Endothelial cell of umbilical vein (primary cell): ENCODE measurements around the gene SOX21. TPM values are rescaled to one million over a fixed set of nuclear protein-coding genes. Genes with fewer than 3 reads are reported as not detected.
"Not testable (repeated sequence)": the region's sequence is repeated elsewhere in the genome, so short reads cannot be mapped to it uniquely, and the experiment has no call there.

Experiments
- BruUV-seq: library from RNA; stranded (reverse); fragments of 400-500 nt; replicated peaks from 2 replicates; lab custom pipeline; 2021; lab: Mats Ljungman, UMichigan
- CTCF ChIA-PET: fragments of 300-600, 350-600 bp; sonication (Branson Sonifier 250); formaldehyde crosslinking; loops from one replicate; lab custom pipeline; 2021; ENCODE audit warnings: antibody characterized with exemption, inconsistent platforms; lab: Charles Lee
- POLR2A ChIA-PET: fragments of 300-600, 350-600 bp; sonication (Branson Sonifier 250); formaldehyde crosslinking; loops from one replicate; lab custom pipeline; 2021; ENCODE audit warnings: antibody characterized with exemption, inconsistent platforms; lab: Charles Lee
- DNase-seq: peaks from one replicate; pipeline ENCODE4 v3.0.0-alpha.2; 2011; ENCODE audit warnings: low read depth, low spot score
- FAIRE-seq: peaks from 2 replicates; lab custom pipeline; 2011; peaks lifted over from hg19 to GRCh38; lab: Jason Lieb, UNC
- H2AFZ ChIP-seq: 2 replicates; pipeline ENCODE4 v1.6.0; 2012; ENCODE audit warnings: low read depth, low read length, control low read depth, inconsistent platforms
- H3K27ac ChIP-seq: 2 replicates; pipeline ENCODE4 v1.5.1; 2011; ENCODE audit warnings: low read depth, mild to moderate bottlenecking, control low read depth, low read length, moderate library complexity; ENCODE audit not compliant: insufficient read depth
- H3K27me3 ChIP-seq, 2 experiments: 2 replicates each; pipeline versions ENCODE4 v1.6.0 to v1.6.1; 2011; ENCODE audit warnings: low read length in 2 of 2, mixed read lengths in 1 of 2; ENCODE audit not compliant: control insufficient read depth in 2 of 2, insufficient read depth in 2 of 2
- H3K36me3 ChIP-seq, 2 experiments: 2 replicates in 1 of 2; 3 replicates in 1 of 2; pipeline ENCODE4 v1.5.1; 2011; ENCODE audit warnings: low read length in 2 of 2, mild to moderate bottlenecking in 1 of 2, moderate library complexity in 1 of 2; ENCODE audit not compliant: control insufficient read depth in 2 of 2, insufficient read depth in 2 of 2; ENCODE audit errors: extremely low read depth in 1 of 2
- H3K4me1 ChIP-seq: 3 replicates; pipeline ENCODE4 v1.5.1; 2011; ENCODE audit warnings: mild to moderate bottlenecking, low read length; ENCODE audit not compliant: control insufficient read depth, insufficient read depth; ENCODE audit errors: extremely low read depth
- H3K4me2 ChIP-seq: 2 replicates; pipeline ENCODE4 v1.6.1; 2011; ENCODE audit warnings: low read length, control low read depth, mixed read lengths; ENCODE audit not compliant: insufficient read depth
- H3K4me3 ChIP-seq, 3 experiments: fragments of 200-600 bp in 1 of 3; sonication (generic), shearing (Covaris generic) in 1 of 3; replicated peaks in 1 of 3; 2 replicates each; pipeline ENCODE4 v1.5.1; 2011 to 2016; ENCODE audit warnings: control low read depth in 3 of 3, low read length in 3 of 3, mild to moderate bottlenecking in 2 of 3, inconsistent platforms in 1 of 3, low read depth in 1 of 3, moderate library complexity in 1 of 3; ENCODE audit not compliant: insufficient read depth in 1 of 3
- H3K79me2 ChIP-seq: 2 replicates; pipeline ENCODE4 v1.6.0; 2012; ENCODE audit warnings: low read length, inconsistent platforms; ENCODE audit not compliant: control insufficient read depth, insufficient read depth
- H3K9ac ChIP-seq: replicated peaks from 2 replicates; pipeline ENCODE3; 2011; ENCODE audit warnings: low read length, control low read depth; ENCODE audit not compliant: insufficient read depth; ENCODE audit errors: extremely low read depth
- H3K9me1 ChIP-seq: replicated peaks from 3 replicates; pipeline ENCODE4 v1.6.0; 2011; ENCODE audit warnings: mild to moderate bottlenecking, low read length; ENCODE audit not compliant: control insufficient read depth, insufficient read depth; ENCODE audit errors: extremely low read depth
- H3K9me3 ChIP-seq: replicated peaks from 2 replicates; pipeline ENCODE4 v1.5.1; 2012; ENCODE audit warnings: low read length, inconsistent platforms; ENCODE audit not compliant: control insufficient read depth, insufficient read depth
- H4K20me1 ChIP-seq: replicated peaks from 2 replicates; pipeline ENCODE3; 2011; ENCODE audit warnings: mild to moderate bottlenecking, low read length; ENCODE audit not compliant: control insufficient read depth, insufficient read depth; ENCODE audit errors: extremely low read depth
- EZH2 ChIP-seq: IDR thresholded peaks from 2 replicates; pipeline ENCODE4 v1.6.1; 2012; ENCODE audit warnings: borderline replicate concordance, low read depth, mild to moderate bottlenecking, moderate library complexity, low read length, inconsistent platforms; ENCODE audit not compliant: severe bottlenecking
- GATA2 ChIP-seq: IDR thresholded peaks from 2 replicates; pipeline ENCODE4 v1.7.0; 2011; ENCODE audit warnings: low read depth, mild to moderate bottlenecking, moderate library complexity, mixed read lengths, low read length; ENCODE audit not compliant: insufficient read length, insufficient read depth
- MYC ChIP-seq: IDR thresholded peaks from one replicate; pipeline ENCODE4 v1.6.1; 2011; ENCODE audit warnings: mild to moderate bottlenecking, low read depth, low read length
- POLR2AphosphoS5 ChIP-seq: IDR thresholded peaks from 2 replicates; pipeline ENCODE4 v1.6.1; 2012; ENCODE audit warnings: low read depth, mild to moderate bottlenecking, control low read depth, low read length, moderate library complexity; ENCODE audit not compliant: insufficient read depth
- dilution Hi-C: fragments of 300-500 bp; cut with MboI; formaldehyde crosslinking; loops from one replicate; pipeline ENCODE4 v1.15.0; 2019; ENCODE audit warnings: low sequenced_read_pairs; ENCODE audit not compliant: extremely low pct_ligation_motif_present
- intact Hi-C: fragments of 100-400 bp; cut with micrococcal nuclease; formaldehyde crosslinking; loops from one replicate; pipeline ENCODE4 v1.10.0; 2022
- polyA plus RNA-seq, 4 experiments: library from polyadenylated mRNA; depleted of rRNA in 3 of 4; stranded (reverse) in 3 of 4; unstranded in 1 of 4; fragments of >200 nt; gene quantifications; 2 replicates each; pipeline versions ENCODE4 v1.2.1 to v1.2.3, GENCODE V29; 2011 to 2012; ENCODE audit warnings: missing spikeins in 1 of 4
- total RNA-seq: library from RNA; stranded (reverse); gene quantifications from 2 replicates; pipeline ENCODE4 v1.2.3, GENCODE V29; 2021
- TF ChIP-seq, protein P1 (sequence below), 2 donors: IDR thresholded peaks; 1 replicate in 1 of 2; 2 replicates in 1 of 2; pipeline ENCODE4 v1.5.1; 2011; ENCODE audit warnings: low read length in 2 of 2, mild to moderate bottlenecking in 2 of 2, moderate library complexity in 2 of 2, control low read depth in 1 of 2, inconsistent platforms in 1 of 2, low read depth in 1 of 2; ENCODE audit not compliant: insufficient read depth in 1 of 2; ENCODE audit errors: extremely low read depth in 1 of 2

Gene SOX21
- total and polyA plus RNA-seq, 2 donors (not counting 3 experiments of a cell fraction or from before 2014, with no cell fraction given) = not detected

DNA sequence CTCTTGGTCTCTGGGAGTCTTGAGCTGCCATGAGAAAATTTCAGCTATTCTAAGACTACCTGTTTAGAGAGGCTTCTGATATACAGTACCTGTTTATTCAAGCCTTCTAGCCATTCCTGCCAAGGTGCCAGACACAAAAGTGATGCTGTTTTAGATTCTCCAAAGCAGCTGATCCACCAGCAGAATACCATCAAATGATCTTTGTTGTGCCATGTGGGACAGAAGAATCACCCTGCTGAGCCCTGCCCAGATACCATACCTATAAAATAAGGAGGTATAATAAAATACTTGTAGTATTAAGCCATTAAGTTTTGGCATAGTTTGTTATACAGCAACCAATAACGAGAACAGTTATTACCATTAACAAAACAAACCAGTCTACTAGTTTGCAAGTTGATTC is 14.1 kb upstream of the SOX21 start:
- Histone ChIP-seq H3K9ac (no peak overlapping the region), H3K36me3 (no peaks in the 10 kb centered on the region), H3K9me3 (no peaks in the 10 kb centered on the region), H3K27ac (no peak overlapping the region), H3K27me3 (peaks cover 3% of the 10 kb centered on the region in 2 experiments), H3K4me1 (no peaks in the 10 kb centered on the region), H3K4me2 (no peak overlapping the region), H3K79me2 (no peaks in the 10 kb centered on the region), H2AFZ (no peak overlapping the region), H3K4me3 (no peak overlapping the region), H3K9me1 (no peaks in the 10 kb centered on the region), H4K20me1 (no peaks in the 10 kb centered on the region)
- dilution Hi-C loops = no loop called here
- DNase-seq (no peak), FAIRE-seq (no peak)
- ChIA-PET POLR2A (no interaction called here), CTCF (interaction anchor here (0.8 to 1.8 kb wide), 3 partner anchors 10 to 315 kb away, joined by 3 to 8 read pairs (median 3); no protein-coding TSS in a partner anchor)
- no TSS peak for BruUV-seq
- TF ChIP-seq MYC = no peak
- TF ChIP-seq, protein P1, sequence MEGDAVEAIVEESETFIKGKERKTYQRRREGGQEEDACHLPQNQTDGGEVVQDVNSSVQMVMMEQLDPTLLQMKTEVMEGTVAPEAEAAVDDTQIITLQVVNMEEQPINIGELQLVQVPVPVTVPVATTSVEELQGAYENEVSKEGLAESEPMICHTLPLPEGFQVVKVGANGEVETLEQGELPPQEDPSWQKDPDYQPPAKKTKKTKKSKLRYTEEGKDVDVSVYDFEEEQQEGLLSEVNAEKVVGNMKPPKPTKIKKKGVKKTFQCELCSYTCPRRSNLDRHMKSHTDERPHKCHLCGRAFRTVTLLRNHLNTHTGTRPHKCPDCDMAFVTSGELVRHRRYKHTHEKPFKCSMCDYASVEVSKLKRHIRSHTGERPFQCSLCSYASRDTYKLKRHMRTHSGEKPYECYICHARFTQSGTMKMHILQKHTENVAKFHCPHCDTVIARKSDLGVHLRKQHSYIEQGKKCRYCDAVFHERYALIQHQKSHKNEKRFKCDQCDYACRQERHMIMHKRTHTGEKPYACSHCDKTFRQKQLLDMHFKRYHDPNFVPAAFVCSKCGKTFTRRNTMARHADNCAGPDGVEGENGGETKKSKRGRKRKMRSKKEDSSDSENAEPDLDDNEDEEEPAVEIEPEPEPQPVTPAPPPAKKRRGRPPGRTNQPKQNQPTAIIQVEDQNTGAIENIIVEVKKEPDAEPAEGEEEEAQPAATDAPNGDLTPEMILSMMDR (IDR thresholded peaks at IDR 0.05; ENCODE audit: extremely low read depth in 1 of 2, insufficient read depth in 1 of 2, low read depth in 1 of 2, low read length in 2 of 2) = no peak
- intact Hi-C loops = no loop called here

DNA sequence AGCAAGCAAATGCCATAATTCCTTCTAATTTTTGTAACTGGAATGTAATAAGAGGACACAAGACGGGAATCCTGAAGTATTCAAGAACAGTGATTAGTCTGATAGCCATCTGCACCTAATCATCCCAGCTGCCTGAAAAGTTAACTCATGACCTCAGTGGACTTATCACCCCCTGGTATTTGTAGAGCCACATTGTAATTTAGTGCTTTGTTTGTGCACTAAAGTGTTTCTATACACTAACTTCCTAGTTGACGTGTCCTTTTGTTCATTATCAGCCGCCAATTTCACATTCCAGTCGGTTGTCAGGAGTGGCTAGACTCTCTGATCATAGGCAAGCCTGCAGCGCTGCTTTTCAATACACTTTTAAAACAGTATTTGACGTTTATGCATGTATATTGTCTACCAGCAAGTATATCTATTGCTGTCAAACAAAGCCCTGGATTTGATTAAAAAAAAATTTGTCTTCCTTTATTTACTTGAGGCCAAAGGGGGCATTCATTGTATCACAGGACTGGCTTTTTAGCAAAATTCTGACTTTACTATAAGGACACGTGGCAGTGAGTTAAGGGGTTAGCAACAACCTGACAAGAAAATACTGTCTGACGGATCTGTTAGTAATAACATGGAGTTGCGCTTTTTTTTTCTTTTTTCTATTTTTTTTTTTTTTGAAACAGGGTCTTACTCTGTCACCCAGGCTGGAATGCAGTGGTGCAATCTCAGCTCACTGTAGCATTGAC is 10.4 kb upstream of the SOX21 start:
- Histone ChIP-seq H3K27me3 (peaks cover 3 to 10% of the 10 kb centered on the region in 2 experiments), H3K9me3 (no peaks in the 10 kb centered on the region), H3K9ac (no peak overlapping the region), H3K36me3 (no peaks in the 10 kb centered on the region), H4K20me1 (no peaks in the 10 kb centered on the region), H3K4me3 (no peak overlapping the region), H3K4me1 (no peaks in the 10 kb centered on the region), H3K4me2 (peak overlapping the region; percentile 3), H3K79me2 (no peaks in the 10 kb centered on the region), H3K9me1 (no peaks in the 10 kb centered on the region), H2AFZ (no peak overlapping the region), H3K27ac (no peak overlapping the region)
- TF ChIP-seq POLR2AphosphoS5 (no peak), EZH2 (no peak), GATA2 (peak; percentile 57)
- dilution Hi-C loops = no loop called here
- DNase-seq (peak; percentile 37), FAIRE-seq (peak; percentile 81)
- no TSS peak for BruUV-seq
- intact Hi-C loops = no loop called here
- ChIA-PET POLR2A (no interaction called here), CTCF (no interaction called here)

DNA sequence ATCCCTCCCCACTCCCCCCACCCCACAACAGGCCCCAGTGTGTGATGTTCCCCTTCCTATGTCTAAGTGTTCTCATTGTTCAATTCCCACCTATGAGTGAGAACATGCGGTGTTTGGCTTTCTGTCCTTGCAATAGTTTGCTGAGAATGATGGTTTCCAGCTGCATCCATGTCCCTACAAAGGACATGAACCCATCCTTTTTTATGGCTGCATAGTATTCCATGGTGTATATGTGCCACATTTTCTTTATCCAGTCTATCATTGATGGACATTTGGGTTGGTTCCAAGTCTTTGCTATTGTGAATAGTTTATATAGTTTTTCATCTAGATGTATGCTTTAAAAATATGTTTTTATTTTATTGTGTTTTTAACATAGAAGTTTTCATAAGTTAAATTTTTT is 6.4 kb upstream of the SOX21 start:
- dilution Hi-C loops, H3K36me3 ChIP-seq, FAIRE-seq, BruUV-seq, CTCF ChIA-PET, H2AFZ ChIP-seq, H3K9me1 ChIP-seq, H3K9ac ChIP-seq, H3K4me3 ChIP-seq, DNase-seq, H3K4me2 ChIP-seq, H3K4me1 ChIP-seq, H3K79me2 ChIP-seq, H4K20me1 ChIP-seq, H3K27ac ChIP-seq, POLR2A ChIA-PET, H3K9me3 ChIP-seq: not testable (repeated sequence)
- intact Hi-C loops = loop anchor here (10.0 kb wide), 1 partner anchor 136 kb away; no protein-coding TSS in a partner anchor
- H3K27me3 ChIP-seq = peaks cover 25 to 40% of the 10 kb centered on the region in 2 experiments
